CD4-positive, alpha-beta T cell treated with Interleukin-12 subunit alpha and Interleukin-12 subunit beta, for 1 hour (primary cell): ENCODE results near the gene BLM.

Experiments
- DNase-seq: peaks from one replicate; pipeline ENCODE4 v3.0.0-alpha.2; 2020

BLM gene

GRCh38 chr15:90857337-90857736 lies 140.2 kb downstream of the BLM start:
- DNase-seq, result no peak

- no peak for DNase-seq
These were observed 140.8 kb downstream of the BLM start for GRCh38 chr15:90857883-90858443.

GRCh38 chr15:90859234-90860131 lies 142.3 kb downstream of the BLM start:
- DNase-seq, result no peak

GRCh38 chr15:90860450-90860849 lies 143.3 kb downstream of the BLM start:
- no peak for DNase-seq

- no peak for DNase-seq
These were observed 144.0 kb downstream of the BLM start for GRCh38 chr15:90860942-90861675.

- no peak for DNase-seq
These were observed 145.3 kb downstream of the BLM start for GRCh38 chr15:90862487-90862886.

GRCh38 chr15:90862964-90863778 lies 146.0 kb downstream of the BLM start:
- no peak for DNase-seq

GRCh38 chr15:90863987-90864386 lies 146.8 kb downstream of the BLM start:
- DNase-seq, result no peak

- no peak for DNase-seq
These were observed 147.4 kb downstream of the BLM start for GRCh38 chr15:90864507-90864906.

- DNase-seq, result no peak
These were observed 148.6 kb downstream of the BLM start for GRCh38 chr15:90865702-90866101.
